Measurements from ENCODE around the gene ITGAX. TPM values are rescaled to one million over a fixed set of nuclear protein-coding genes. Genes with fewer than 3 reads are reported as not detected.
A peak's percentile ranks its signal among the peaks of the same experiment; 100 is the strongest.
"Not testable (repeated sequence)": the region's sequence is repeated elsewhere in the genome, so short reads cannot be mapped to it uniquely, and the experiment has no call there.

Gene ITGAX
- total RNA-seq, 4 donors from 2014 or later, result 1.1 to 2.0 (median 1.2) TPM; not detected in 1

GRCh38 chr16:31335431-31335830 is 19.5 kb upstream of the ITGAX start:
- Histone ChIP-seq H3K27ac (no peak overlapping the region), H3K9me3 (no peaks in the 10 kb centered on the region), H3K27me3 (peaks cover 24% of the 10 kb centered on the region), H3K4me1 (peaks cover 11% of the 10 kb centered on the region), H3K4me3 (no peak overlapping the region), H3K36me3 (no peaks in the 10 kb centered on the region)
- TF ChIP-seq POLR2AphosphoS5 (IDR thresholded peaks at IDR 0.05) (no peak), CTCF (IDR thresholded peaks at IDR 0.05) (no peak), EP300 (IDR thresholded peaks at IDR 0.05) (no peak), POLR2A (IDR thresholded peaks at IDR 0.05) (no peak)
- 80% methylated on average over 9 of the region's 9 CpGs for WGBS
- DNase-seq (ENCODE audit: low spot score in 2 of 2), result no peak

GRCh38 chr16:31338166-31338685 is 16.8 kb upstream of the ITGAX start:
- not testable (repeated sequence) for H3K9me3 ChIP-seq; H3K27me3 ChIP-seq; H3K27ac ChIP-seq; DNase-seq (ENCODE audit: low spot score in 2 of 2); H3K4me1 ChIP-seq; H3K4me3 ChIP-seq; H3K36me3 ChIP-seq
- 78% methylated on average over 3 of the region's 4 CpGs for WGBS

GRCh38 chr16:31344712-31345111 is 10.3 kb upstream of the ITGAX start:
- TF ChIP-seq CTCF (IDR thresholded peaks at IDR 0.05) (no peak), EP300 (IDR thresholded peaks at IDR 0.05) (no peak), POLR2A (IDR thresholded peaks at IDR 0.05) (no peak)
- Histone ChIP-seq H3K27ac (no peak overlapping the region), H3K4me3 (no peak overlapping the region), H3K27me3 (no peaks in the 10 kb centered on the region), H3K4me1 (no peaks in the 10 kb centered on the region), H3K36me3 (no peaks in the 10 kb centered on the region), H3K9me3 (no peaks in the 10 kb centered on the region)
- 73% methylated on average over 9 of the region's 9 CpGs for WGBS
- DNase-seq (ENCODE audit: low spot score in 2 of 2), result peak; percentile 15 to 61

GRCh38 chr16:31347445-31347844 is 7.5 kb upstream of the ITGAX start:
- Histone ChIP-seq H3K4me1 (no peaks in the 10 kb centered on the region), H3K27ac (no peak overlapping the region), H3K27me3 (peaks cover 5% of the 10 kb centered on the region), H3K4me3 (no peak overlapping the region), H3K9me3 (no peaks in the 10 kb centered on the region), H3K36me3 (no peaks in the 10 kb centered on the region)
- peak in 1 of 2 donors; percentile 7 for DNase-seq (ENCODE audit: low spot score in 2 of 2)
- WGBS, result 77% methylated on average over 5 of the region's 5 CpGs
- TF ChIP-seq CTCF (IDR thresholded peaks at IDR 0.05), result no peak
- no peak for TF ChIP-seq EP300 (IDR thresholded peaks at IDR 0.05)
- TF ChIP-seq POLR2A (IDR thresholded peaks at IDR 0.05), result no peak
- no peak for TF ChIP-seq POLR2AphosphoS5 (IDR thresholded peaks at IDR 0.05)

- no peaks in the 10 kb centered on the region for H3K36me3 ChIP-seq
- no peak for TF ChIP-seq CTCF (IDR thresholded peaks at IDR 0.05)
- no peak for TF ChIP-seq EP300 (IDR thresholded peaks at IDR 0.05)
- no peak for TF ChIP-seq POLR2A (IDR thresholded peaks at IDR 0.05)
- no peak for TF ChIP-seq POLR2AphosphoS5 (IDR thresholded peaks at IDR 0.05)
- no peaks in the 10 kb centered on the region for H3K9me3 ChIP-seq
- 36% methylated on average over 3 of the region's 3 CpGs for WGBS
- no peak overlapping the region for H3K4me3 ChIP-seq
- no peaks in the 10 kb centered on the region for H3K4me1 ChIP-seq
- DNase-seq (ENCODE audit: low spot score in 2 of 2), result no peak
- peaks cover 5% of the 10 kb centered on the region for H3K27me3 ChIP-seq
- no peak overlapping the region for H3K27ac ChIP-seq
These were observed 6.4 kb upstream of the ITGAX start for GRCh38 chr16:31348579-31348978.

Measured in suprapubic skin (tissue), 4 donors.